Mucosa of stomach (tissue), 1 donor: ENCODE data around the gene OR4S2.

Experiments used
- H3K27me3 ChIP-seq: one replicate; pipeline ENCODE4 v1.7.0; 2013; ENCODE audit warnings: mild to moderate bottlenecking, low read length; ENCODE audit not compliant: control insufficient read depth, insufficient read depth
- H3K36me3 ChIP-seq: one replicate; pipeline ENCODE4 v1.7.0; 2013; ENCODE audit warnings: low read length; ENCODE audit not compliant: control insufficient read depth, insufficient read depth
- H3K4me1 ChIP-seq: one replicate; pipeline ENCODE4 v1.7.0; 2013; ENCODE audit warnings: mild to moderate bottlenecking, low read length; ENCODE audit not compliant: control insufficient read depth, insufficient read depth
- H3K4me3 ChIP-seq: one replicate; pipeline ENCODE4 v1.7.0; 2013; ENCODE audit warnings: low read length
- H3K9ac ChIP-seq: one replicate; pipeline ENCODE4 v1.7.0; 2013; ENCODE audit warnings: mild to moderate bottlenecking, low read length, moderate library complexity
- H3K9me3 ChIP-seq: one replicate; pipeline ENCODE4 v1.7.0; 2013; ENCODE audit warnings: mild to moderate bottlenecking, low read length, moderate library complexity; ENCODE audit not compliant: control insufficient read depth
- donor health status: Pancreatic carcinoma.

OR4S2 gene, protein sequence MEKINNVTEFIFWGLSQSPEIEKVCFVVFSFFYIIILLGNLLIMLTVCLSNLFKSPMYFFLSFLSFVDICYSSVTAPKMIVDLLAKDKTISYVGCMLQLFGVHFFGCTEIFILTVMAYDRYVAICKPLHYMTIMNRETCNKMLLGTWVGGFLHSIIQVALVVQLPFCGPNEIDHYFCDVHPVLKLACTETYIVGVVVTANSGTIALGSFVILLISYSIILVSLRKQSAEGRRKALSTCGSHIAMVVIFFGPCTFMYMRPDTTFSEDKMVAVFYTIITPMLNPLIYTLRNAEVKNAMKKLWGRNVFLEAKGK

GRCh38 chr11:55648027-55648426, at the start of gene OR4S2:
TSS of gene OR4S2 (plus strand) at chr11:55648327. CDS start at chr11:55650904, 2,577 bp downstream.
- no peaks in the 10 kb centered on the region for H3K36me3 ChIP-seq
- H3K4me1 ChIP-seq: no peaks in the 10 kb centered on the region
- no peaks in the 10 kb centered on the region for H3K27me3 ChIP-seq
- H3K9ac ChIP-seq: no peak within 1 kb of the TSS
- no peak within 1 kb of the TSS for H3K4me3 ChIP-seq
- no peaks in the 10 kb centered on the region for H3K9me3 ChIP-seq

- Histone ChIP-seq H3K4me3 (no peak within 1 kb of the TSS), H3K4me1 (no peaks in the 10 kb centered on the region), H3K27me3 (no peaks in the 10 kb centered on the region), H3K36me3 (no peaks in the 10 kb centered on the region), H3K9ac (no peak within 1 kb of the TSS), H3K9me3 (no peaks in the 10 kb centered on the region)
These were observed 40.6 kb upstream of the OR4S2 start, which contains the start of gene OR4C11 for GRCh38 chr11:55607545-55607944. TSS of gene OR4C11 (minus strand) at chr11:55607645. CDS start at chr11:55604373, 3,272 bp downstream.

GRCh38 chr11:55624531-55624930, 23.6 kb upstream of the OR4S2 start:
- no peaks in the 10 kb centered on the region for H3K9me3 ChIP-seq
- H3K9ac ChIP-seq: no peak overlapping the region
- H3K36me3 ChIP-seq: no peaks in the 10 kb centered on the region
- no peaks in the 10 kb centered on the region for H3K4me1 ChIP-seq
- no peak overlapping the region for H3K4me3 ChIP-seq
- H3K27me3 ChIP-seq: no peaks in the 10 kb centered on the region

- Histone ChIP-seq H3K4me3 (no peak within 1 kb of the TSS), H3K9me3 (no peaks in the 10 kb centered on the region), H3K9ac (no peak within 1 kb of the TSS), H3K36me3 (no peaks in the 10 kb centered on the region), H3K4me1 (no peaks in the 10 kb centered on the region), H3K27me3 (no peaks in the 10 kb centered on the region)
These were observed 13.3 kb upstream of the OR4S2 start, which contains the start of gene OR4P4 for GRCh38 chr11:55634813-55635212. TSS of gene OR4P4 (plus strand) at chr11:55635113.

GRCh38 chr11:55652560-55652959, 4.4 kb downstream of the OR4S2 start:
- Histone ChIP-seq H3K9ac (no peak overlapping the region), H3K9me3 (no peaks in the 10 kb centered on the region), H3K4me1 (no peaks in the 10 kb centered on the region), H3K36me3 (no peaks in the 10 kb centered on the region), H3K4me3 (no peak overlapping the region), H3K27me3 (no peaks in the 10 kb centered on the region)

- Histone ChIP-seq H3K27me3 (no peaks in the 10 kb centered on the region), H3K4me1 (no peaks in the 10 kb centered on the region), H3K4me3 (no peak overlapping the region), H3K9ac (no peak overlapping the region), H3K9me3 (no peaks in the 10 kb centered on the region), H3K36me3 (no peaks in the 10 kb centered on the region)
These were observed 7.0 kb downstream of the OR4S2 start for GRCh38 chr11:55655096-55655495.

DNA sequence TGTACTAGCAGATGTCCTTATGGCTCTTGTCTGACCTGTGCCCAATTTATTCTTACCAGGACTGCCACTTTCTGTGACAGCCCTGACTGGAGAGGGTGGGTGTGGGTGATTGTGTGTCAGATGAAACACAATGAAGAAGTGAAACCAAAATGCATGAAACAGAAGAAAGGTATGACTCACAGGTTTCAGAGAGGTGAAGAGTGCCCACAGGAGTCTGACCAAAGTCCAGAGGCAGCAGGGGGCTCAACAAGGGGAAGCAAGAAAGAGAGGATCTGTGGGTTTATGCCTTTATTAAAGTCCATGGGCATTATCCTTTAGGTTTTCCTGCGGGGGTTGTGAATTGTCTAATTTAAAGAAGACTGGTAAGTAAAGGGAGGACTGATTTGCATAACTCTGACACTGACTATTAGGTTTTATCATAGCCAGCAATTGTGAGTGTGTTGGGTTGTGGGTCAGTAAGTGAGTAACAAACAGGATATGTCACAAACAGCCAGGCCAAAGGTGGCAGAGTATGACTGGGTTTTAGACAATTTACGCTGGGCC, 10.0 kb downstream of the OR4S2 start:
- H3K27me3 ChIP-seq: no peaks in the 10 kb centered on the region
- H3K36me3 ChIP-seq: no peaks in the 10 kb centered on the region
- no peak overlapping the region for H3K9ac ChIP-seq
- no peak overlapping the region for H3K4me3 ChIP-seq
- no peaks in the 10 kb centered on the region for H3K9me3 ChIP-seq
- H3K4me1 ChIP-seq: no peaks in the 10 kb centered on the region

DNA sequence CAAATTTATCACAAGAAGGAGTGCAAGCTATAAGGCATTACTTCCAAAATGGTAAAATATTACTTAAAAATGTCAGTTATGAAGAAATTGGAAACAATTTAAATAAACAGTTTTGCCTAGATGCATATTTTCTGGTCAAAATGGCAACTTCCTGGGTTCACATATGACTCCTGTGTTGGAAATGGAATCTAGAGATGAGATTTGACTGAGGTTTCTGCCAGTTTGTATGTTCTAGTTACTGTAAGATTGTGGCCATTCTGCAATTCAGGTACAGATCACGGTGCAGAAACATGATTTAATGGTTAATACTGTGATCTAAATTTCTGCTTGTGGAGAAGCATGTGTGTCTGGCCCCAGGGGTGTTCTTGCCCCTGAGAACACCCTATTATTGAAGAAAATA, 10.5 kb downstream of the OR4S2 start:
- no peaks in the 10 kb centered on the region for H3K4me1 ChIP-seq
- H3K9me3 ChIP-seq: no peaks in the 10 kb centered on the region
- no peak overlapping the region for H3K4me3 ChIP-seq
- no peaks in the 10 kb centered on the region for H3K27me3 ChIP-seq
- no peak overlapping the region for H3K9ac ChIP-seq
- no peaks in the 10 kb centered on the region for H3K36me3 ChIP-seq

- no peaks in the 10 kb centered on the region for H3K36me3 ChIP-seq
- no peaks in the 10 kb centered on the region for H3K27me3 ChIP-seq
- H3K9me3 ChIP-seq: no peaks in the 10 kb centered on the region
- no peak within 1 kb of the TSS for H3K4me3 ChIP-seq
- H3K4me1 ChIP-seq: no peaks in the 10 kb centered on the region
- H3K9ac ChIP-seq: no peak within 1 kb of the TSS
These were observed 13.8 kb downstream of the OR4S2 start, which contains the start of gene OR4C6 for GRCh38 chr11:55661901-55662300. TSS of gene OR4C6 (plus strand) at chr11:55662201. CDS start at chr11:55665167, 2,966 bp downstream.

DNA sequence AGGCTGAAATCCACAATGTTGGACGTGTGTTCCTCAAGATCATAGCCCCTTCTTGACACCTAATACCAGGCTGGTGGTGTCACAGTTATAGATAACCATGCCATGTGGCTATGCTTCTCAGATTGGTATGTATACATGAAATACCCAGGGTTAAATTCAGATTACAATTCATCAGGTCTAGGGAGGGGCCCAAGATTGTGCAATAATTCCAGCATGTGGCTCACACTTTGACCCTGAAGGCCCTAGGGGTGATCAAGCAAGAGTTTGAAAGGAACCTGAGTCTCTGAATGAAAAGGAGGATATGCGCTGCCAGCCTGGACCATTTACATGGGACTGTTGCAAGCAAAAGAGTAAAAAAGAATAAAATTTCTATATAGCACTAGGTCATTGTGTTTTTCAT, 21.2 kb downstream of the OR4S2 start:
- Histone ChIP-seq H3K4me3 (no peak overlapping the region), H3K27me3 (no peaks in the 10 kb centered on the region), H3K4me1 (no peaks in the 10 kb centered on the region), H3K9ac (no peak overlapping the region), H3K36me3 (no peaks in the 10 kb centered on the region), H3K9me3 (no peaks in the 10 kb centered on the region)

DNA sequence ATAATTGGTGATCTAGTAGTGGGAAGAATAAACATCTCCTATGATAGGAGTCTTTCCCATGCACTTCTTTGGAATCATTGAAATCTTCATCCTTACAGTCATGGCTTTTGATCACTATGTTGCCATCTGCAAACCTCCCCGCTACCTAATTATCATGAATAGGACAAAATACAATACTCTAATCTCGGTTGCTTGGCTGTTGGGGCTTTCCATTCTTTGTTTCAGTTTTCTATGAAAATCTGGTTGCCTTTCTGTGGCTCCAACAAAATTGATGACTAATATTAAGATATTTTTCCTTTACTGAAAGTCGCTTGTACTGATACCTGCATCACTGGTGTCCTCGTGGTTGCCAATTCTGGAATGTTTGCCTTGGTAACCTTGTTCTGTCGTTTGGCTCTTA, 25.7 kb downstream of the OR4S2 start:
- no peaks in the 10 kb centered on the region for H3K36me3 ChIP-seq
- H3K4me1 ChIP-seq: no peaks in the 10 kb centered on the region

DNA sequence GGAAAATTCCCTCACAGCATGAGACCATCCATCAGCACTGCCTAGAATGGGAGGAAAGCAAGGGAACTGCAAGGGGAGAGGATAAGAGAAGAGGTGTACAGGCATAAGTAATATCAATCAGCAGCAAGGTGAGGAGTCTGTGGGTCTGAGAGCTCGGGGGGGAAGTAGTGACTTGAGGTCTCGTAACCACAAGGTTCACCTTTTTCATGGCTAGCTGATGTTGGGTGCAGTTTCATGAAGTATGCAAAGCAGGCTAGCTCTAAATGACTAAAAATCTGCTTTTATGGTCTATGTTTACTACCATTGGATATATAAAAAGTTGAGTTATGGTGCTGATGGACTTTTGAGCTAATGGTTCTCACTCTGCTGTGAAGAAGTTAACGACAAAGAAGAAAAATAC, 49.7 kb downstream of the OR4S2 start:
- no peak overlapping the region for H3K9ac ChIP-seq
- peaks cover 7% of the 10 kb centered on the region for H3K9me3 ChIP-seq
- H3K4me3 ChIP-seq: no peak overlapping the region
- no peaks in the 10 kb centered on the region for H3K27me3 ChIP-seq
- H3K4me1 ChIP-seq: no peaks in the 10 kb centered on the region
- H3K36me3 ChIP-seq: no peaks in the 10 kb centered on the region

More for the DNA sequence above, 25.7 kb downstream of the OR4S2 start:
- Histone ChIP-seq H3K27me3 (no peaks in the 10 kb centered on the region), H3K9ac (no peak overlapping the region), H3K9me3 (no peaks in the 10 kb centered on the region), H3K4me3 (no peak overlapping the region)
